Measurements from ENCODE around the gene GPR156. TPM values are rescaled to one million over a fixed set of nuclear protein-coding genes. Genes with fewer than 3 reads are reported as not detected.

Gene GPR156
- total and polyA plus RNA-seq, 2 donors (not counting 3 experiments of a cell fraction or from before 2014, with no cell fraction given): 0.14 to 0.27 TPM

- H4K20me1 ChIP-seq (replicated peaks; ENCODE audit: control insufficient read depth, extremely low read depth, insufficient read depth, low read length): no peaks in the 10 kb centered on the region
- no peak overlapping the region for H3K4me3 ChIP-seq (replicated peaks in 1 of 3; ENCODE audit: insufficient read depth in 1 of 3, low read depth in 1 of 3, low read length in 3 of 3)
- FAIRE-seq (no peak), DNase-seq (ENCODE audit: low read depth, low spot score) (no peak)
- intact Hi-C loops (cut with micrococcal nuclease) (no loop called here), dilution Hi-C loops (cut with MboI; ENCODE audit: extremely low pct_ligation_motif_present, low sequenced_read_pairs) (no loop called here)
- H3K27me3 ChIP-seq (ENCODE audit: control insufficient read depth in 2 of 2, insufficient read depth in 2 of 2, low read length in 2 of 2): peaks cover 6 to 12% of the 10 kb centered on the region in 2 experiments
- H3K9me3 ChIP-seq (replicated peaks; ENCODE audit: control insufficient read depth, insufficient read depth, low read length): no peaks in the 10 kb centered on the region
- peaks cover 2% of the 10 kb centered on the region for H3K9me1 ChIP-seq (replicated peaks; ENCODE audit: control insufficient read depth, extremely low read depth, insufficient read depth, low read length)
- H3K36me3 ChIP-seq (ENCODE audit: control insufficient read depth in 2 of 2, extremely low read depth in 1 of 2, insufficient read depth in 2 of 2, low read length in 2 of 2): no peaks in the 10 kb centered on the region
- H3K27ac ChIP-seq (ENCODE audit: insufficient read depth, low read depth, low read length): no peak overlapping the region
- no peak overlapping the region for H3K4me2 ChIP-seq (ENCODE audit: insufficient read depth, low read length)
- no peak for TF ChIP-seq CTCF (IDR thresholded peaks at IDR 0.05; ENCODE audit: extremely low read depth in 1 of 2, insufficient read depth in 1 of 2, low read depth in 1 of 2, low read length in 2 of 2)
- no peak for TF ChIP-seq POLR2AphosphoS5 (IDR thresholded peaks at IDR 0.05; ENCODE audit: insufficient read depth, low read depth, low read length)
- TF ChIP-seq POLR2A (IDR thresholded peaks at IDR 0.05; ENCODE audit: low read depth, low read length): no peak
- no peak for TF ChIP-seq FOS (IDR thresholded peaks at IDR 0.05; ENCODE audit: borderline replicate concordance, insufficient read depth, low read length)
- TF ChIP-seq MYC (IDR thresholded peaks at IDR 0.05; ENCODE audit: low read depth, low read length): no peak
- TF ChIP-seq MAX (IDR thresholded peaks at IDR 0.05; ENCODE audit: insufficient read depth, insufficient read length): no peak
- TF ChIP-seq GATA2 (IDR thresholded peaks at IDR 0.05; ENCODE audit: insufficient read depth, insufficient read length, low read depth, low read length): no peak
- no peak for TF ChIP-seq EZH2 (IDR thresholded peaks at IDR 0.05; ENCODE audit: borderline replicate concordance, low read depth, low read length, severe bottlenecking)
- TF ChIP-seq JUN (IDR thresholded peaks at IDR 0.05; ENCODE audit: borderline replicate concordance, insufficient read depth, insufficient read length, low read depth): no peak
- no TSS peak for BruUV-seq (replicated peaks)
- no peaks in the 10 kb centered on the region for H3K79me2 ChIP-seq (ENCODE audit: control insufficient read depth, insufficient read depth, low read length)
- no peak overlapping the region for H3K9ac ChIP-seq (replicated peaks; ENCODE audit: extremely low read depth, insufficient read depth, low read length)
- CTCF ChIA-PET: no interaction called here
- POLR2A ChIA-PET: no interaction called here
- H2AFZ ChIP-seq (ENCODE audit: low read depth, low read length): no peak overlapping the region
- H3K4me1 ChIP-seq (ENCODE audit: control insufficient read depth, extremely low read depth, insufficient read depth, low read length): no peaks in the 10 kb centered on the region
Observed at GRCh38 chr3:120209425-120209824, 75.6 kb downstream of the GPR156 start.

All from endothelial cell of umbilical vein (primary cell).